Measurements from ENCODE around the gene SENP8.

Gene SENP8

GRCh38 chr15:72156928-72157327 lies 38.7 kb downstream of the SENP8 start:
- Histone ChIP-seq H3K9me3 (ENCODE audit: severe bottlenecking) (no peaks in the 10 kb centered on the region), H3K27me3 (ENCODE audit: insufficient read depth, poor library complexity, severe bottlenecking) (no peaks in the 10 kb centered on the region), H3K4me1 (ENCODE audit: insufficient read depth, poor library complexity, severe bottlenecking) (peaks cover 21% of the 10 kb centered on the region), H3K4me3 (ENCODE audit: severe bottlenecking) (no peak overlapping the region), H3K36me3 (ENCODE audit: low read depth) (no peaks in the 10 kb centered on the region), H3K27ac (ENCODE audit: poor library complexity, severe bottlenecking) (peak overlapping the region; percentile 84)
- TF ChIP-seq CTCF (IDR thresholded peaks at IDR 0.05; ENCODE audit: poor library complexity, severe bottlenecking) = no peak
- ATAC-seq (ENCODE audit: low read depth) (no peak), DNase-seq (ENCODE audit: low spot score) (no peak)

GRCh38 chr15:72160696-72161245 lies 42.6 kb downstream of the SENP8 start:
- no peak for ATAC-seq (ENCODE audit: low read depth)
- no peaks in the 10 kb centered on the region for H3K36me3 ChIP-seq (ENCODE audit: low read depth)
- no peak overlapping the region for H3K27ac ChIP-seq (ENCODE audit: poor library complexity, severe bottlenecking)
- H3K9me3 ChIP-seq (ENCODE audit: severe bottlenecking) = no peaks in the 10 kb centered on the region
- TF ChIP-seq CTCF (IDR thresholded peaks at IDR 0.05; ENCODE audit: poor library complexity, severe bottlenecking) = no peak
- no peak overlapping the region for H3K4me3 ChIP-seq (ENCODE audit: severe bottlenecking)
- peaks cover 7% of the 10 kb centered on the region for H3K4me1 ChIP-seq (ENCODE audit: insufficient read depth, poor library complexity, severe bottlenecking)
- DNase-seq (ENCODE audit: low spot score) = no peak
- no peaks in the 10 kb centered on the region for H3K27me3 ChIP-seq (ENCODE audit: insufficient read depth, poor library complexity, severe bottlenecking)

GRCh38 chr15:72161361-72162132 lies 43.3 kb downstream of the SENP8 start:
- H3K9me3 ChIP-seq (ENCODE audit: severe bottlenecking) = no peaks in the 10 kb centered on the region
- H3K27me3 ChIP-seq (ENCODE audit: insufficient read depth, poor library complexity, severe bottlenecking) = no peaks in the 10 kb centered on the region
- no peak overlapping the region for H3K27ac ChIP-seq (ENCODE audit: poor library complexity, severe bottlenecking)
- H3K4me1 ChIP-seq (ENCODE audit: insufficient read depth, poor library complexity, severe bottlenecking) = peaks cover 6% of the 10 kb centered on the region
- no peaks in the 10 kb centered on the region for H3K36me3 ChIP-seq (ENCODE audit: low read depth)
- DNase-seq (ENCODE audit: low spot score) = no peak
- no peak for ATAC-seq (ENCODE audit: low read depth)
- TF ChIP-seq CTCF (IDR thresholded peaks at IDR 0.05; ENCODE audit: poor library complexity, severe bottlenecking) = no peak
- no peak overlapping the region for H3K4me3 ChIP-seq (ENCODE audit: severe bottlenecking)

- DNase-seq (ENCODE audit: low spot score) = peak; percentile 74
- no peak overlapping the region for H3K4me3 ChIP-seq (ENCODE audit: severe bottlenecking)
- H3K27me3 ChIP-seq (ENCODE audit: insufficient read depth, poor library complexity, severe bottlenecking) = no peaks in the 10 kb centered on the region
- peaks cover 3% of the 10 kb centered on the region for H3K4me1 ChIP-seq (ENCODE audit: insufficient read depth, poor library complexity, severe bottlenecking)
- no peak for ATAC-seq (ENCODE audit: low read depth)
- no peaks in the 10 kb centered on the region for H3K9me3 ChIP-seq (ENCODE audit: severe bottlenecking)
- TF ChIP-seq CTCF (IDR thresholded peaks at IDR 0.05; ENCODE audit: poor library complexity, severe bottlenecking) = no peak
- no peak overlapping the region for H3K27ac ChIP-seq (ENCODE audit: poor library complexity, severe bottlenecking)
- no peaks in the 10 kb centered on the region for H3K36me3 ChIP-seq (ENCODE audit: low read depth)
These were observed 44.4 kb downstream of the SENP8 start for GRCh38 chr15:72162569-72162968.

GRCh38 chr15:72163719-72164118 lies 45.5 kb downstream of the SENP8 start:
- Histone ChIP-seq H3K27ac (ENCODE audit: poor library complexity, severe bottlenecking) (no peak overlapping the region), H3K4me1 (ENCODE audit: insufficient read depth, poor library complexity, severe bottlenecking) (peaks cover 15% of the 10 kb centered on the region), H3K27me3 (ENCODE audit: insufficient read depth, poor library complexity, severe bottlenecking) (no peaks in the 10 kb centered on the region), H3K36me3 (ENCODE audit: low read depth) (no peaks in the 10 kb centered on the region), H3K9me3 (ENCODE audit: severe bottlenecking) (no peaks in the 10 kb centered on the region), H3K4me3 (ENCODE audit: severe bottlenecking) (no peak overlapping the region)
- DNase-seq (ENCODE audit: low spot score) (no peak), ATAC-seq (ENCODE audit: low read depth) (no peak)
- TF ChIP-seq CTCF (IDR thresholded peaks at IDR 0.05; ENCODE audit: poor library complexity, severe bottlenecking) = no peak

Measured in RWPE2 (cell line).